Right cardiac atrium (tissue), 5 donors: ENCODE measurements around the gene TRIM34. TPM values are rescaled to one million over a fixed set of nuclear protein-coding genes. Genes with fewer than 3 reads are reported as not detected.
A peak's percentile ranks its signal among the peaks of the same experiment; 100 is the strongest.
"Not testable (repeated sequence)": the region's sequence is repeated elsewhere in the genome, so short reads cannot be mapped to it uniquely, and the experiment has no call there.

Source experiments
- ATAC-seq, 2 donors: fragments of 200-7000 bp; cut with Tn5 transposase; one replicate each; pipeline versions ENCODE4 v1.8.0 to v1.9.1; 2020; ENCODE audit warnings: moderate library complexity in 2 of 2, mild to moderate bottlenecking in 1 of 2
- DNase-seq, 3 donors: peaks; one replicate each; pipeline ENCODE4 v3.0.0-alpha.2; 2020
- H3K27ac ChIP-seq: one replicate; pipeline ENCODE4 v1.5.1; 2013; ENCODE audit warnings: mild to moderate bottlenecking, low read length, control low read depth, moderate library complexity
- H3K27me3 ChIP-seq: one replicate; pipeline ENCODE4 v1.6.1; 2013; ENCODE audit not compliant: control insufficient read depth, insufficient read depth
- H3K4me1 ChIP-seq: one replicate; pipeline ENCODE4 v1.6.1; 2013; ENCODE audit warnings: low read length; ENCODE audit not compliant: control insufficient read depth, insufficient read depth
- H3K4me3 ChIP-seq: one replicate; pipeline ENCODE4 v1.5.1; 2013; ENCODE audit warnings: low read length, control low read depth
- H3K9me3 ChIP-seq: one replicate; pipeline ENCODE4 v1.6.1; 2013; ENCODE audit warnings: low read length; ENCODE audit not compliant: control insufficient read depth
- WGBS: extraction: QIAGEN DNeasy Blood & Tissue Kit; methylation state at CpG from one replicate; pipeline ENCODE4 v1.1.7; 2013; 5-methylcytosine and 5-hydroxymethylcytosine counted together
- intact Hi-C, 4 donors: fragments of 100-400 bp; cut with DNase I; formaldehyde crosslinking; loops; one replicate each; pipeline versions ENCODE4 v1.11.0 to v1.14.0; 2022 to 2023
- polyA plus RNA-seq: library from polyadenylated mRNA; stranded (reverse); fragments of 200-250 nt; gene quantifications from one replicate; pipeline ENCODE4 v1.2.3, GENCODE V29; 2013
- total RNA-seq, 4 donors: library from RNA; stranded (reverse); fragmentation: NEBNext Ultra II Directional; extraction: Animal tissue kit (Norgen Biotek cat#: 25700); gene quantifications; one replicate each; pipeline ENCODE4 v1.2.1, GENCODE V29; 2021
- donor health status: healthy with polysubstance abuse.
- donor health status: DM: no; HTN: yes; CAD: no.
- donor health status: DM: no; HTN: no; CAD: no.
- donor health status: DM: no; HTN: yes; CAD: no; lungs with severe emphysema.
- donor health status: DM: yes; HTN: yes; CAD: no.

TRIM34 gene
- total and polyA plus RNA-seq, 5 donors: 1.8 to 3.5 (median 2.5) TPM

GRCh38 chr11:5686426-5686825 is 61.6 kb downstream of the TRIM34 start:
- Histone ChIP-seq H3K4me3 (no peak overlapping the region), H3K4me1 (no peaks in the 10 kb centered on the region), H3K27ac (no peak overlapping the region), H3K27me3 (no peaks in the 10 kb centered on the region), H3K9me3 (no peaks in the 10 kb centered on the region)
- ATAC-seq (no peak), DNase-seq (no peak)
- WGBS: 97% methylated on average over 4 of the region's 4 CpGs
- intact Hi-C loops: no loop called here

GRCh38 chr11:5688482-5688881 is 63.7 kb downstream of the TRIM34 start:
- ATAC-seq (no peak), DNase-seq (peak in 1 of 3 donors; percentile 30)
- Histone ChIP-seq H3K9me3 (no peaks in the 10 kb centered on the region), H3K4me3 (no peak overlapping the region), H3K27ac (peak overlapping the region; percentile 71), H3K4me1 (no peaks in the 10 kb centered on the region), H3K27me3 (no peaks in the 10 kb centered on the region)
- intact Hi-C loops: no loop called here
- 94% methylated on average over 1 of the region's 1 CpG for WGBS

DNA sequence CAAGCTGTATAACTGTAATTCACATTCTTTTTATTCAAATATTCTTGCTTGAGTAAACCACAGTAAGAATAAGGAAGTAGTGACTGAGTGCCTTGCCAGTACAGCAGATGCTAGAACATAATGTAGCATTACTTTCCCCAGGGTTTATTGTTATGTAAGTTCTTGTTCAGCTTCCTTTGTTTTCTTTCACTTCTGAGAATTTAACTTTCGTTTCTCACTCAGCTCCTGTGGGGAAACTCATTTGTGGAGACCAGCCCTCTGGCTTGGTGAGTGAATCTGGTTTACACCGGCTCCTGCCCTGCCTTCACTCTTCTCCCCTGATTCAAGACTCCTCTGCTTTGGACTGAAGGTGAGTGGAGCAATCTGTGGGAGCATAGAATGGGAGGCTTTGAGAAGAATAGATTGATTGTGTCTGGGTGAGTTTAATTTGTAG is 64.8 kb downstream of the TRIM34 start, which contains the start of gene TRIM22:
Gene TRIM22 (plus strand): TSS at position 240 of the 433 bp plus-strand sequence. CDS start 6,443 bp downstream, outside the sequence.
- Histone ChIP-seq H3K27me3 (no peaks in the 10 kb centered on the region), H3K9me3 (no peaks in the 10 kb centered on the region), H3K4me1 (no peaks in the 10 kb centered on the region), H3K4me3 (peak within 1 kb of the TSS; percentile 83), H3K27ac (peak within 1 kb of the TSS; percentile 99)
- intact Hi-C loops: no loop called here
- peak in 2 of 3 donors; percentile 32 to 67 for DNase-seq
- peak; percentile 68 to 86 for ATAC-seq
- 21% methylated on average over 2 of the region's 2 CpGs for WGBS

DNA sequence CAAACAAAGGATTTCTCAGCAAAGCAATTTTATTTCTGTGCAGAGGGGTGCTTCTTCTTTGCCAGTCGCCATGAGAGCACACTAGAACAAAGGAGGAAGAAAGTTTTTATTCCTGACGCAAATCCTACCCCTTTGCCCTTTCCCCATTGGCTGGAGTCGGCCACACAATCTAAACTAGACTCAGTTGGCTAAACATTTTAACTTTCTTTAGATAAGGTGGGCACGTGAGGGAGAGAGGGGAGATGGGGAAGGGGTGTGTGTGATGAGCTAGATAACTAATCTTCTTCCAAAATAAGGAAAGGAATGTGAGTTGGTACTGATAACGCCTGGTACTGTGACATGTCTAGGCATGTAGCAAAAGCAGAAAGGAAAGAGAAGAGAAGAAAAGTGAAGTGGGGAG is 65.4 kb downstream of the TRIM34 start:
- Histone ChIP-seq H3K27ac (peak overlapping the region; percentile 99), H3K27me3 (no peaks in the 10 kb centered on the region), H3K4me1 (no peaks in the 10 kb centered on the region), H3K9me3 (no peaks in the 10 kb centered on the region), H3K4me3 (peak overlapping the region; percentile 83)
- DNase-seq (peak in 1 of 3 donors; percentile 47), ATAC-seq (peak; percentile 85 to 86)
- intact Hi-C loops: no loop called here
- 16% methylated on average over 5 of the region's 5 CpGs for WGBS

GRCh38 chr11:5690736-5691135 is 65.9 kb downstream of the TRIM34 start:
- 18% methylated on average over 5 of the region's 5 CpGs for WGBS
- intact Hi-C loops: no loop called here
- DNase-seq: peak in 1 of 3 donors; percentile 48
- Histone ChIP-seq H3K4me3 (peak overlapping the region; percentile 83), H3K9me3 (no peaks in the 10 kb centered on the region), H3K27me3 (no peaks in the 10 kb centered on the region), H3K27ac (peak overlapping the region; percentile 94), H3K4me1 (no peaks in the 10 kb centered on the region)
- ATAC-seq: peak; percentile 18 to 60

GRCh38 chr11:5691238-5691963 is 66.6 kb downstream of the TRIM34 start:
- WGBS: 55% methylated on average over 12 of the region's 12 CpGs
- not testable (repeated sequence) for H3K4me1 ChIP-seq

DNA sequence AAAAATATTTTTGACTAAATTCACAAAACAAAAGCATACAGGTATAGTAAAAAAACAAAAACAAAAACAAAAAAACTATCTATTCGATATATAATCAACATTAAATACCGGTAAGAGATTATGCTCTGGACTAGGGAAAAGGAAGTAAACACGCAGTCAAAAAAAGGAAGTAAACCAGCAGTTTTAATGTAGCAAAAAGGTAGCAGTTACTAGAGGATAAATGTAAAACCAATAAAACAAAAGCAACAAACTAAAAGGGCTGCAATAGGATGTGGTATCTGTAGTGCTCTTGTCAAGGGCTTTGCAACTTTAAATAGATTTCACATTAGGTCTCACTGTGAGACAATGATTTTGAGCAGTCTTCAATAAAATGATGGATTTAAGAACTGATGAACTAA is 67.2 kb downstream of the TRIM34 start:
- no peaks in the 10 kb centered on the region for H3K4me1 ChIP-seq
- ATAC-seq: no peak
- WGBS: 58% methylated on average over 3 of the region's 3 CpGs
- no peak for DNase-seq
- intact Hi-C loops: no loop called here
- H3K27me3 ChIP-seq: no peaks in the 10 kb centered on the region
- H3K27ac ChIP-seq: no peak overlapping the region
- peak overlapping the region; percentile 83 for H3K4me3 ChIP-seq
- no peaks in the 10 kb centered on the region for H3K9me3 ChIP-seq

More at GRCh38 chr11:5691238-5691963, 66.6 kb downstream of the TRIM34 start:
- intact Hi-C loops, DNase-seq, H3K27me3 ChIP-seq, ATAC-seq, H3K9me3 ChIP-seq: not testable (repeated sequence)
- peak overlapping the region; percentile 94 for H3K27ac ChIP-seq
- H3K4me3 ChIP-seq: peak overlapping the region; percentile 83

Other genes starting within 250 kb of the TRIM34 start
- gene OR51M1, start 241.2 kb upstream of the TRIM34 start, total RNA-seq: not detected
- gene OR51M1, start 241.2 kb upstream of the TRIM34 start, polyA plus RNA-seq: not detected
- gene OR51Q1, start 202.9 kb upstream of the TRIM34 start, total RNA-seq: not detected
- not detected for gene OR51Q1, start 202.9 kb upstream of the TRIM34 start, polyA plus RNA-seq
- not detected for gene OR51I1, start 183.5 kb upstream of the TRIM34 start, total RNA-seq
- gene OR51I1, start 183.5 kb upstream of the TRIM34 start, polyA plus RNA-seq: not detected
- gene OR51I2, start 175.7 kb upstream of the TRIM34 start, total RNA-seq: not detected
- gene OR51I2, start 175.7 kb upstream of the TRIM34 start, polyA plus RNA-seq: not detected
- gene OR52D1, start 136.3 kb upstream of the TRIM34 start, total RNA-seq: not detected
- not detected for gene OR52D1, start 136.3 kb upstream of the TRIM34 start, polyA plus RNA-seq
- gene UBQLN3, start 115.0 kb upstream of the TRIM34 start, total RNA-seq: under 1 TPM in 2 of 4 donors, not detected in 2; 0.14 to 0.29 TPM
- gene UBQLN3, start 115.0 kb upstream of the TRIM34 start, polyA plus RNA-seq: 0.05 TPM
- under 1 TPM in 3 of 4 donors, not detected in 1; 0.20 to 0.28 (median 0.21) TPM for gene UBQLNL, start 108.3 kb upstream of the TRIM34 start, total RNA-seq
- 0.18 TPM for gene UBQLNL, start 108.3 kb upstream of the TRIM34 start, polyA plus RNA-seq
- gene OR52H1, start 76.5 kb upstream of the TRIM34 start, total RNA-seq: not detected
- not detected for gene OR52H1, start 76.5 kb upstream of the TRIM34 start, polyA plus RNA-seq
- gene OR52B6, start 44.1 kb upstream of the TRIM34 start, total RNA-seq: not detected
- gene OR52B6, start 44.1 kb upstream of the TRIM34 start, polyA plus RNA-seq: not detected
- 1 to 10 TPM in 3 of 4 donors, under 1 TPM in 1; 0.81 to 2.4 (median 2.0) TPM for gene TRIM6, start 28.4 kb upstream of the TRIM34 start, total RNA-seq
- 1.1 TPM for gene TRIM6, start 28.4 kb upstream of the TRIM34 start, polyA plus RNA-seq
- gene TRIM5, start 60.1 kb downstream of the TRIM34 start, total RNA-seq: 10 to 100 TPM in 2 of 4 donors, 1 to 10 TPM in 2; 7.9 to 11.7 (median 9.6) TPM
- 6.3 TPM for gene TRIM5, start 60.1 kb downstream of the TRIM34 start, polyA plus RNA-seq
- 10 to 100 TPM; 23.1 to 24.2 (median 24.1) TPM for gene TRIM22, start 64.8 kb downstream of the TRIM34 start, total RNA-seq
- 14.4 TPM for gene TRIM22, start 64.8 kb downstream of the TRIM34 start, polyA plus RNA-seq
- gene OR56B1, start 111.4 kb downstream of the TRIM34 start, total RNA-seq: not detected
- not detected for gene OR56B1, start 111.4 kb downstream of the TRIM34 start, polyA plus RNA-seq
- not detected for gene OR52N4, start 129.2 kb downstream of the TRIM34 start, total RNA-seq
- not detected for gene OR52N4, start 129.2 kb downstream of the TRIM34 start, polyA plus RNA-seq
- gene OR52N5, start 158.4 kb downstream of the TRIM34 start, total RNA-seq: not detected
- not detected for gene OR52N5, start 158.4 kb downstream of the TRIM34 start, polyA plus RNA-seq
- gene OR52N1, start 166.3 kb downstream of the TRIM34 start, total RNA-seq: not detected
- not detected for gene OR52N1, start 166.3 kb downstream of the TRIM34 start, polyA plus RNA-seq
- not detected for gene OR52N2, start 183.9 kb downstream of the TRIM34 start, total RNA-seq
- not detected for gene OR52N2, start 183.9 kb downstream of the TRIM34 start, polyA plus RNA-seq
- gene OR52E6, start 216.9 kb downstream of the TRIM34 start, total RNA-seq: not detected
- gene OR52E6, start 216.9 kb downstream of the TRIM34 start, polyA plus RNA-seq: not detected
- not detected for gene OR52E8, start 232.7 kb downstream of the TRIM34 start, total RNA-seq
- gene OR52E8, start 232.7 kb downstream of the TRIM34 start, polyA plus RNA-seq: not detected